HCT116 (cell line): Measurements from ENCODE around the gene MYO1E. TPM values are rescaled to one million over a fixed set of nuclear protein-coding genes. Genes with fewer than 3 reads are reported as not detected.
A peak's percentile ranks its signal among the peaks of the same experiment; 100 is the strongest.
"Not testable (repeated sequence)": the region's sequence is repeated elsewhere in the genome, so short reads cannot be mapped to it uniquely, and the experiment has no call there.

Source experiments
- ATAC-seq: fragments of 200-7000 bp; cut with Tn5 transposase; 2 replicates; pipeline ENCODE4 v1.9.1; 2020; ENCODE audit warnings: mild to moderate bottlenecking, moderate library complexity
- BruUV-seq: library from RNA; stranded (reverse); fragments of 400-500 nt; replicated peaks from 2 replicates; lab custom pipeline; 2021; lab: Mats Ljungman, UMichigan
- CTCF ChIA-PET: fragments of 300-600 bp; sonication (Branson Sonifier 250); formaldehyde crosslinking; loops from one replicate; lab custom pipeline; 2021; ENCODE audit warnings: antibody characterized with exemption; lab: Charles Lee
- POLR2A ChIA-PET: fragments of 300-600, 350-600 bp; sonication (Branson Sonifier 250); formaldehyde crosslinking; loops from one replicate; lab custom pipeline; 2021; ENCODE audit warnings: antibody characterized with exemption; lab: Charles Lee
- RAD21 ChIA-PET, 2 experiments: fragments of 300-600 bp; sonication (Branson Sonifier 250); formaldehyde crosslinking; loops; one replicate each; lab custom pipeline; 2023; ENCODE audit warnings: low total read pairs in 2 of 2; ENCODE audit not compliant: uncharacterized antibody in 2 of 2, unreplicated experiment in 2 of 2, low non-redundant PET in 1 of 2; lab: Charles Lee
- DNase-seq: peaks from one replicate; pipeline ENCODE4 v3.0.0-alpha.2; 2010; ENCODE audit warnings: low read depth, low spot score
- H2AFZ ChIP-seq: fragments of 200-600 bp; shearing (Covaris generic), sonication (generic); 2 replicates; pipeline ENCODE4 v1.6.1; 2017; ENCODE audit warnings: low read depth, mixed run types, mixed read lengths, antibody characterized with exemption, low read length; ENCODE audit not compliant: poor library complexity, severe bottlenecking
- H3K27ac ChIP-seq: 2 replicates; pipeline ENCODE4 v1.5.1; 2012; ENCODE audit warnings: low read depth, low read length
- H3K27me3 ChIP-seq: fragments of 200-600 bp; sonication (generic); 2 replicates; pipeline ENCODE4 v1.6.1; 2016; ENCODE audit warnings: mixed run types, low read length, mixed read lengths; ENCODE audit not compliant: insufficient read depth
- H3K36me3 ChIP-seq, 2 experiments: fragments of 200-500 bp in 1 of 2; fragments of 200-600 bp in 1 of 2; sonication (Bioruptor generic) in 1 of 2; sonication (generic) in 1 of 2; 2 replicates each; pipeline versions ENCODE4 v1.5.1 to v1.6.1; 2014 to 2016; ENCODE audit warnings: low read length in 2 of 2, inconsistent platforms in 1 of 2, mixed read lengths in 1 of 2, mixed run types in 1 of 2; ENCODE audit not compliant: insufficient read depth in 2 of 2, control insufficient read depth in 1 of 2
- H3K4me1 ChIP-seq, 2 experiments: fragments of 200-600 bp in 1 of 2; sonication (generic) in 1 of 2; 2 replicates each; pipeline versions ENCODE4 v1.5.1 to v1.6.1; 2012 to 2017; ENCODE audit warnings: low read length in 2 of 2, inconsistent platforms in 1 of 2, mild to moderate bottlenecking in 1 of 2, mixed read lengths in 1 of 2, mixed run types in 1 of 2, moderate library complexity in 1 of 2; ENCODE audit not compliant: insufficient read depth in 2 of 2, control insufficient read depth in 1 of 2
- H3K4me2 ChIP-seq: fragments of 200-600 bp; sonication (generic); 2 replicates; pipeline ENCODE4 v1.6.1; 2017; ENCODE audit warnings: mixed run types, low read length, mixed read lengths
- H3K4me3 ChIP-seq, 2 experiments: fragments of 200-600 bp in 1 of 2; sonication (generic) in 1 of 2; replicated peaks in 1 of 2; 2 replicates each; pipeline ENCODE4 v1.5.1; 2011 to 2016; ENCODE audit warnings: low read length in 2 of 2, control low read depth in 1 of 2, low read depth in 1 of 2, mild to moderate bottlenecking in 1 of 2, mixed read lengths in 1 of 2, mixed run types in 1 of 2
- H3K79me2 ChIP-seq: fragments of 200-600 bp; sonication (generic); 2 replicates; pipeline ENCODE4 v1.6.1; 2017; ENCODE audit warnings: mild to moderate bottlenecking, mixed run types, low read length, moderate library complexity, mixed read lengths; ENCODE audit not compliant: insufficient read depth
- H3K9ac ChIP-seq: fragments of 200-600 bp; sonication (generic); 2 replicates; pipeline ENCODE4 v1.6.1; 2016; ENCODE audit warnings: low read length, mixed read lengths
- H3K9me2 ChIP-seq: fragments of 200-600 bp; sonication (generic), shearing (Covaris generic); 2 replicates; pipeline ENCODE4 v1.6.1; 2017; ENCODE audit warnings: mixed run types, mild to moderate bottlenecking, moderate library complexity; ENCODE audit not compliant: insufficient read depth
- H3K9me3 ChIP-seq, 2 experiments: fragments of 200-500 bp in 1 of 2; fragments of 200-600 bp in 1 of 2; sonication (Bioruptor generic) in 1 of 2; sonication (generic) in 1 of 2; 2 replicates each; pipeline ENCODE4 v1.6.1; 2014 to 2017; ENCODE audit warnings: low read length in 2 of 2, mixed read lengths in 2 of 2, inconsistent platforms in 1 of 2, low read depth in 1 of 2, mild to moderate bottlenecking in 1 of 2, mixed run types in 1 of 2, moderate library complexity in 1 of 2; ENCODE audit not compliant: control insufficient read depth in 1 of 2, insufficient read depth in 1 of 2
- H4K20me1 ChIP-seq: fragments of 200-600 bp; sonication (generic), shearing (Covaris generic); 2 replicates; pipeline ENCODE4 v1.6.1; 2017; ENCODE audit warnings: mixed run types, mild to moderate bottlenecking, moderate library complexity; ENCODE audit not compliant: insufficient read depth
- CTCF ChIP-seq, 3 experiments: fragments of 200-600 bp in 1 of 3; sonication (generic) in 1 of 3; IDR thresholded peaks in 2 of 3; conservative IDR thresholded peaks in 1 of 3; 2 replicates each; pipeline ENCODE4 v1.5.1; 2012 to 2017; ENCODE audit warnings: low read depth in 2 of 3, low read length in 2 of 3, antibody characterized with exemption in 1 of 3, borderline replicate concordance in 1 of 3, control low read depth in 1 of 3, mild to moderate bottlenecking in 1 of 3, mixed read lengths in 1 of 3, mixed run types in 1 of 3, moderate library complexity in 1 of 3; ENCODE audit not compliant: insufficient read depth in 1 of 3
- EZH2 ChIP-seq: fragments of 200-600 bp; sonication (generic); IDR thresholded peaks from 2 replicates; pipeline ENCODE4 v1.6.1; 2017; ENCODE audit warnings: antibody characterized with exemption, mixed run types
- RAD21 ChIP-seq: IDR thresholded peaks from 2 replicates; pipeline ENCODE4 v1.6.1; 2012; ENCODE audit warnings: low read depth, mild to moderate bottlenecking
- YY1 ChIP-seq: IDR thresholded peaks from 2 replicates; pipeline ENCODE4 v1.6.1; 2011; ENCODE audit warnings: low read length, low read depth, moderate library complexity, mild to moderate bottlenecking; ENCODE audit not compliant: insufficient replicate concordance; ENCODE audit errors: extremely low read depth
- ZFX ChIP-seq: fragments of 450-650 bp; IDR thresholded peaks from 2 replicates; pipeline ENCODE4 v1.6.1; 2017
- intact Hi-C: fragments of 100-400 bp; cut with micrococcal nuclease; formaldehyde crosslinking; loops from 2 replicates; pipeline ENCODE4 v1.10.0; 2022
- total RNA-seq: library from RNA; stranded (reverse); gene quantifications from one replicate; pipeline ENCODE4 v1.2.1, GENCODE V29; 2021; ENCODE audit not compliant: unreplicated experiment

MYO1E gene
- total RNA-seq, 1 experiment from 2014 or later = 182 TPM

GRCh38 chr15:59165726-59166125 lies 206.9 kb downstream of the MYO1E start (continued):
- no peak for TF ChIP-seq YY1

GRCh38 chr15:59162080-59162479 lies 210.6 kb downstream of the MYO1E start:
- POLR2A ChIA-PET, H3K9me3 ChIP-seq, H4K20me1 ChIP-seq, H3K9ac ChIP-seq, H3K27me3 ChIP-seq, intact Hi-C loops, H3K4me2 ChIP-seq, H3K9me2 ChIP-seq, H3K79me2 ChIP-seq, BruUV-seq, H3K4me3 ChIP-seq, DNase-seq, ATAC-seq, H3K27ac ChIP-seq, H2AFZ ChIP-seq: not testable (repeated sequence)
- ChIA-PET RAD21 (interaction anchor here (0.6 to 1.2 kb wide), 2 partner anchors 245 to 339 kb away, joined by 3 read pairs; no protein-coding TSS in a partner anchor), CTCF (interaction anchor here (0.9 to 1.9 kb wide), 6 partner anchors 12 to 932 kb away, joined by 3 to 10 read pairs (median 5); no protein-coding TSS in a partner anchor)
- Histone ChIP-seq H3K36me3 (peaks cover 7 to 13% of the 10 kb centered on the region in 2 experiments; a peak in 3 of 4 replicates), H3K4me1 (peaks cover 10 to 12% of the 10 kb centered on the region in 2 experiments)

- no peak overlapping the region for H3K27ac ChIP-seq
- H3K27me3 ChIP-seq = no peaks in the 10 kb centered on the region
- no peak overlapping the region for H2AFZ ChIP-seq
- no peaks in the 10 kb centered on the region for H3K9me2 ChIP-seq
- H4K20me1 ChIP-seq = no peaks in the 10 kb centered on the region
- H3K9ac ChIP-seq = no peak overlapping the region
- intact Hi-C loops = loop anchor here (2.0 kb wide), 2 partner anchors 332 to 340 kb away; no protein-coding TSS in a partner anchor
- RAD21 ChIA-PET = interaction anchor here (0.6 to 1.2 kb wide), 3 partner anchors 246 to 340 kb away, joined by 3 read pairs; no protein-coding TSS in a partner anchor
- CTCF ChIA-PET = interaction anchor here (1.1 to 1.9 kb wide), 3 partner anchors 333 to 368 kb away, joined by 4 to 10 read pairs (median 5); no protein-coding TSS in a partner anchor
- peaks cover 7 to 13% of the 10 kb centered on the region in 2 experiments; a peak in 3 of 4 replicates for H3K36me3 ChIP-seq
- POLR2A ChIA-PET = no interaction called here
- H3K4me1 ChIP-seq = peaks cover 8 to 9% of the 10 kb centered on the region in 2 experiments
- no peak overlapping the region for H3K4me3 ChIP-seq
- H3K4me2 ChIP-seq = no peak overlapping the region
- no TSS peak for BruUV-seq
- no peaks in the 10 kb centered on the region for H3K9me3 ChIP-seq
- ATAC-seq = peak; percentile 98
- no peaks in the 10 kb centered on the region for H3K79me2 ChIP-seq
- no peak for DNase-seq
- no peak for TF ChIP-seq EZH2
- no peak for TF ChIP-seq ZFX
- peak; percentile 75 to 82 (median 76) for TF ChIP-seq CTCF (IDR thresholded peaks at IDR 0.05 in 2 of 3, conservative IDR thresholded peaks at IDR 0.05 in 1 of 3; ENCODE audit: borderline replicate concordance in 1 of 3, insufficient read depth in 1 of 3, low read depth in 2 of 3, low read length in 2 of 3)
- peak; percentile 74 for TF ChIP-seq RAD21
Observed at GRCh38 chr15:59160880-59161593, 211.6 kb downstream of the MYO1E start.
